A673 (cell line): ENCODE results near the gene IL18. TPM values are rescaled to one million over a fixed set of nuclear protein-coding genes. Genes with fewer than 3 reads are reported as not detected.

ENCODE experiments used
- BruUV-seq: library from RNA; stranded (reverse); fragments of 400-500 nt; replicated peaks from 2 replicates; lab custom pipeline; 2021; lab: Mats Ljungman, UMichigan
- CTCF ChIA-PET: fragments of 300-600 bp; sonication (Branson Sonifier 250); formaldehyde crosslinking; loops from one replicate; lab custom pipeline; 2022; ENCODE audit warnings: antibody characterized with exemption; lab: Charles Lee
- POLR2A ChIA-PET: fragments of 300-600 bp; sonication (Branson Sonifier 250); formaldehyde crosslinking; loops from one replicate; lab custom pipeline; 2022; ENCODE audit warnings: antibody characterized with exemption; ENCODE audit not compliant: low non-redundant PET; lab: Charles Lee
- DNase-seq: peaks from one replicate; pipeline ENCODE4 v3.0.0-alpha.2; 2015; ENCODE audit warnings: low spot score
- H3K27ac ChIP-seq: fragments of 200-600 bp; sonication (generic); 2 replicates; pipeline ENCODE4 v1.5.1; 2016; ENCODE audit warnings: mixed run types, low read depth, mild to moderate bottlenecking, mixed read lengths, antibody characterized with exemption, low read length; ENCODE audit not compliant: poor library complexity, severe bottlenecking
- H3K27me3 ChIP-seq: fragments of 200-600 bp; sonication (generic); replicated peaks from 2 replicates; pipeline ENCODE4 v1.6.1; 2017; ENCODE audit warnings: mixed run types, low read depth, mild to moderate bottlenecking, mixed read lengths, antibody characterized with exemption, low read length; ENCODE audit not compliant: insufficient read depth, poor library complexity
- H3K36me3 ChIP-seq: fragments of 200-600 bp; sonication (generic); 2 replicates; pipeline ENCODE4 v1.6.1; 2016; ENCODE audit warnings: mixed run types, mild to moderate bottlenecking, mixed read lengths, antibody characterized with exemption, low read length; ENCODE audit not compliant: insufficient read depth, poor library complexity, severe bottlenecking
- H3K4me1 ChIP-seq: fragments of 200-600 bp; sonication (generic); 2 replicates; pipeline ENCODE4 v1.6.1; 2017; ENCODE audit warnings: mixed run types, mild to moderate bottlenecking, mixed read lengths, antibody characterized with exemption, low read length; ENCODE audit not compliant: insufficient read depth, poor library complexity, severe bottlenecking
- H3K4me3 ChIP-seq: fragments of 200-600 bp; sonication (generic); 2 replicates; pipeline ENCODE4 v1.5.1; 2016; ENCODE audit warnings: low read depth, mixed run types, mild to moderate bottlenecking, mixed read lengths, low read length; ENCODE audit not compliant: poor library complexity, severe bottlenecking
- H3K9me3 ChIP-seq: fragments of 200-600 bp; sonication (generic); 2 replicates; pipeline ENCODE4 v1.6.1; 2016; ENCODE audit warnings: mixed run types, low read depth, mild to moderate bottlenecking, mixed read lengths, antibody characterized with exemption, low read length; ENCODE audit not compliant: poor library complexity, severe bottlenecking
- CTCF ChIP-seq: fragments of 300-800, 200-600 bp; sonication (generic); conservative IDR thresholded peaks from 2 replicates; pipeline ENCODE4 v1.5.1; 2017; ENCODE audit warnings: low read depth, mild to moderate bottlenecking, antibody characterized with exemption, low read length, moderate library complexity, mixed read lengths
- EZH2 ChIP-seq: fragments of 200-600 bp; sonication (generic); IDR thresholded peaks from 2 replicates; pipeline ENCODE4 v1.6.1; 2017; ENCODE audit warnings: borderline replicate concordance, low read depth, mild to moderate bottlenecking, mixed read lengths, antibody characterized with exemption, low read length; ENCODE audit not compliant: poor library complexity, severe bottlenecking
- intact Hi-C: fragments of 100-400 bp; cut with micrococcal nuclease; formaldehyde crosslinking; loops from one replicate; pipeline ENCODE4 v1.10.0; 2022; ENCODE audit not compliant: unreplicated experiment
- total RNA-seq: library from RNA; stranded (reverse); gene quantifications from 2 replicates; pipeline ENCODE4 v1.2.3, GENCODE V29; 2021

IL18 gene
- total RNA-seq, 1 experiment from 2014 or later, result not detected

GRCh38 chr11:112186304-112186703, 22.4 kb upstream of the IL18 start:
- no TSS peak for BruUV-seq
- H3K9me3 ChIP-seq, result no peaks in the 10 kb centered on the region
- no peak overlapping the region for H3K4me3 ChIP-seq
- ChIA-PET CTCF (no interaction called here), POLR2A (no interaction called here)
- H3K27me3 ChIP-seq, result no peaks in the 10 kb centered on the region
- H3K27ac ChIP-seq, result no peak overlapping the region
- intact Hi-C loops, result no loop called here
- no peak for DNase-seq
- no peak for TF ChIP-seq EZH2
- TF ChIP-seq CTCF, result no peak
- H3K36me3 ChIP-seq, result no peaks in the 10 kb centered on the region
- peaks cover 11% of the 10 kb centered on the region for H3K4me1 ChIP-seq

GRCh38 chr11:112185883-112186282, 22.0 kb upstream of the IL18 start:
- BruUV-seq, result no TSS peak
- Histone ChIP-seq H3K9me3 (no peaks in the 10 kb centered on the region), H3K4me1 (peaks cover 7% of the 10 kb centered on the region), H3K27me3 (no peaks in the 10 kb centered on the region), H3K4me3 (no peak overlapping the region), H3K36me3 (no peaks in the 10 kb centered on the region), H3K27ac (no peak overlapping the region)
- intact Hi-C loops, result no loop called here
- TF ChIP-seq CTCF, result no peak
- TF ChIP-seq EZH2, result no peak
- DNase-seq, result no peak
- CTCF ChIA-PET, result no interaction called here
- POLR2A ChIA-PET, result no interaction called here

GRCh38 chr11:112182867-112183266, 19.0 kb upstream of the IL18 start:
- Histone ChIP-seq H3K36me3 (no peaks in the 10 kb centered on the region), H3K27ac (no peak overlapping the region), H3K27me3 (no peaks in the 10 kb centered on the region), H3K4me1 (no peaks in the 10 kb centered on the region), H3K9me3 (no peaks in the 10 kb centered on the region), H3K4me3 (no peak overlapping the region)
- BruUV-seq, result no TSS peak
- CTCF ChIA-PET, result no interaction called here
- no peak for TF ChIP-seq EZH2
- no peak for TF ChIP-seq CTCF
- intact Hi-C loops, result no loop called here
- no peak for DNase-seq
- POLR2A ChIA-PET, result no interaction called here
